ENCODE measurements around the gene HDAC7.
A peak's percentile ranks its signal among the peaks of the same experiment; 100 is the strongest.

The HDAC7 gene

DNA sequence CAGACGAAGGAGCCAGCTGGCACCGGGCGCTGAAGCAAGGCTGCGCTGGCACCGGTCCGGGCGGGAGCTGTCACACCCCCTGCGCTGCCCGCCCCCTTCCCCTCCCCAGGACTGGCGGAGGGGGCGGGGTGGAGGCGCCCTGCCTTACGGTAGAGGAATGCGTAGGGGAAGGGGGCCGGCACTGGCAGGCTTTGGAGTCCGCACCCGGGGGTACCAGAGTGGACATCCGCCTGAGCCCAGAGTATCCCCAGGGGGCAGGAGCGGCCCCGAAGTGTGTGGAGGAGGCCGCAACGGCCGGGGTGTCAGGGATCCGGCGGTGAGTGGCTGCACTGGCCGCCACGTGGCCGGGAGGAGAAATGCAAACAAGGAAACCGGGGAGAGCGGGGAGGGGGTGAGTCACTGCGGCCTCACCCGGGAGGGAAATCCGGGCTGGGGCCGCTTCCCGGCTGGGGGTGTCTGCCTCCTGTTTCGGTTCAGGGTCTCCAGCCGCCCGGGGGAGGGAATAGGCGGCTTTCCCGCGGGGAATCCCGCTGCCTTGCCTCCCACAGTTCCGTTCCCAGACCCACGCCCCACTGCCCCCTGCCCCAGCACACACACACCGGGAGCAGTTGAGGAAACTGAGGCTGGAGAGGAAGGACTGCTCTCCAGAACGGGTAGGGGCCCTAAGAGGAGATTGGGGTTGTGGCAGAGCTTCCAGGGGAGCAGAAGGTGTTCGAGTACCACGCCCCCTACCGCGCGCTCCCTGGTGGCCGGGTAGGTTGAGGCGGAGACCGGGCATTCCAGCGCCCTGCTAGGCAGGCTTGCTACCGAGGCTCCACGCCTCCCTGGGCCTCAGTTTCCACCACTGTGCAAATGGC is 60.6 kb downstream of the HDAC7 start, which contains the start of gene RAPGEF3:
Gene RAPGEF3 (minus strand): TSS at position 47 of the 857 bp plus-strand sequence. CDS start 324 bp downstream, outside the sequence.
- H3K4me3 ChIP-seq (replicated peaks; ENCODE audit: low read depth, low read length): peak within 1 kb of the TSS; percentile 58
- peak; percentile 79 for DNase-seq (ENCODE audit: low read depth)
- TF ChIP-seq, protein P1, sequence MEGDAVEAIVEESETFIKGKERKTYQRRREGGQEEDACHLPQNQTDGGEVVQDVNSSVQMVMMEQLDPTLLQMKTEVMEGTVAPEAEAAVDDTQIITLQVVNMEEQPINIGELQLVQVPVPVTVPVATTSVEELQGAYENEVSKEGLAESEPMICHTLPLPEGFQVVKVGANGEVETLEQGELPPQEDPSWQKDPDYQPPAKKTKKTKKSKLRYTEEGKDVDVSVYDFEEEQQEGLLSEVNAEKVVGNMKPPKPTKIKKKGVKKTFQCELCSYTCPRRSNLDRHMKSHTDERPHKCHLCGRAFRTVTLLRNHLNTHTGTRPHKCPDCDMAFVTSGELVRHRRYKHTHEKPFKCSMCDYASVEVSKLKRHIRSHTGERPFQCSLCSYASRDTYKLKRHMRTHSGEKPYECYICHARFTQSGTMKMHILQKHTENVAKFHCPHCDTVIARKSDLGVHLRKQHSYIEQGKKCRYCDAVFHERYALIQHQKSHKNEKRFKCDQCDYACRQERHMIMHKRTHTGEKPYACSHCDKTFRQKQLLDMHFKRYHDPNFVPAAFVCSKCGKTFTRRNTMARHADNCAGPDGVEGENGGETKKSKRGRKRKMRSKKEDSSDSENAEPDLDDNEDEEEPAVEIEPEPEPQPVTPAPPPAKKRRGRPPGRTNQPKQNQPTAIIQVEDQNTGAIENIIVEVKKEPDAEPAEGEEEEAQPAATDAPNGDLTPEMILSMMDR (IDR thresholded peaks at IDR 0.05; ENCODE audit: low read length, missing control alignments): peak; percentile 42

- TF ChIP-seq, protein P1 (IDR thresholded peaks at IDR 0.05; ENCODE audit: low read length, missing control alignments): no peak
- no peak for DNase-seq (ENCODE audit: low read depth)
- H3K4me3 ChIP-seq (replicated peaks; ENCODE audit: low read depth, low read length): peak overlapping the region; percentile 58
Observed at GRCh38 chr12:47758584-47758833, 61.2 kb downstream of the HDAC7 start.

DNA sequence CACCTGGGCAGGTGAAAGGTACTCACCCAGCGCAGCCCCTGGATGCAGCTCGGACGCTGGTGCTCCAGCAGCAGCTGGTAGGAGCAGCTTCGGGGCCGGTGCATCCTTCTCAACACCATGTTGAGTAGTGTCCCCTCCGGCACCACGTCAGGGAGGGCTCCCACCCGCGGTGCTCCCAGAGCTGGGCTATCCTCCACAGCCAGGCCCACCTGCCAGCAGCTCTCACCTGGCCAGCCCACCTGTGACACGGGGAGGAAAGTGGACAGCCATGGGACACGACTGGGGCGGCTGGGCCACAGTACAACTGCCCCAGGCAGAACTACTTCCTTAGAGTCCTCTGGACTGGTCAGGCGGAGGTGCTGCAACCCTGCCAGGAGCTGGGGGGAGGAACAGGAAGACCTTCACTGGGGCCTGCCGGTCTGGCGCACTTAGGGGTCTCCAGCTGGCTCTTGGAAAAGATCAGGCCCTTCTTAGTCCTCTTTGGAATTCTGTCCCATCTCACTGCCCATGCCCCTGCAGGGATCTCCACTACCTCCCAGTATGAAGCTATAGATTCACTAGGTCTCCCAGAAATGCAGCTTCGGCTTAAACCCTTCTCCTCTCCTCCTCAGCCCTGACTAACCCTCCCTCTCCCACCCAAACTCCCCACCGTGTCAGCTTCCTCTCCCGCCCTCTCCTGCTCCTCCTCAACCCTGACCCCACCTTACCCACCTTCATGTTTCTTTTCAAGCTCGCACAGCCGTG is 61.7 kb downstream of the HDAC7 start:
- H3K4me3 ChIP-seq (replicated peaks; ENCODE audit: low read depth, low read length): peak overlapping the region; percentile 58
- DNase-seq (ENCODE audit: low read depth): no peak
- TF ChIP-seq, protein P1 (IDR thresholded peaks at IDR 0.05; ENCODE audit: low read length, missing control alignments): no peak

DNA sequence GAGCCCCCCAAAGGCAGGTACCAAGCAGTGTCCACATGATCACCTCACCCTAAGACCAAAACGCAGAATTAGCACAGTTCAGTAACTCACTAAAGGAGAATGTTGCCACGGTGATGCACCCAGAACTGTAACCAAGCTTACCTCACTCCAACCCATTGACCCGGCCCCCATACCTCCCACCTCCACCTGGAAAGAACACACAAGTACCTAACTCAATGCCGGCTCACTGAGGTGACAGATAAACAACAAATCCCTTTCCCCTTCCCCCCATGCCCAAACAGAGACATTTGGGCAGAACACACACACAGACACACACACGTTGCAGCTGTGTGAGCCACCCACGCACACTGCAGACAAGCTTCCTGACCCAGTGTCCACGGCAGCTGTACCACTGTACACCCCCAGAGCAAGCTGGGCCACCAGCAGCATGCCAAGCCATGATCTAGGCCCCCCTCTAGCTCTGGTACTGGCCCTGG is 62.3 kb downstream of the HDAC7 start:
- TF ChIP-seq, protein P1 (IDR thresholded peaks at IDR 0.05; ENCODE audit: low read length, missing control alignments): no peak
- no peak for DNase-seq (ENCODE audit: low read depth)
- peak overlapping the region; percentile 58 for H3K4me3 ChIP-seq (replicated peaks; ENCODE audit: low read depth, low read length)

DNA sequence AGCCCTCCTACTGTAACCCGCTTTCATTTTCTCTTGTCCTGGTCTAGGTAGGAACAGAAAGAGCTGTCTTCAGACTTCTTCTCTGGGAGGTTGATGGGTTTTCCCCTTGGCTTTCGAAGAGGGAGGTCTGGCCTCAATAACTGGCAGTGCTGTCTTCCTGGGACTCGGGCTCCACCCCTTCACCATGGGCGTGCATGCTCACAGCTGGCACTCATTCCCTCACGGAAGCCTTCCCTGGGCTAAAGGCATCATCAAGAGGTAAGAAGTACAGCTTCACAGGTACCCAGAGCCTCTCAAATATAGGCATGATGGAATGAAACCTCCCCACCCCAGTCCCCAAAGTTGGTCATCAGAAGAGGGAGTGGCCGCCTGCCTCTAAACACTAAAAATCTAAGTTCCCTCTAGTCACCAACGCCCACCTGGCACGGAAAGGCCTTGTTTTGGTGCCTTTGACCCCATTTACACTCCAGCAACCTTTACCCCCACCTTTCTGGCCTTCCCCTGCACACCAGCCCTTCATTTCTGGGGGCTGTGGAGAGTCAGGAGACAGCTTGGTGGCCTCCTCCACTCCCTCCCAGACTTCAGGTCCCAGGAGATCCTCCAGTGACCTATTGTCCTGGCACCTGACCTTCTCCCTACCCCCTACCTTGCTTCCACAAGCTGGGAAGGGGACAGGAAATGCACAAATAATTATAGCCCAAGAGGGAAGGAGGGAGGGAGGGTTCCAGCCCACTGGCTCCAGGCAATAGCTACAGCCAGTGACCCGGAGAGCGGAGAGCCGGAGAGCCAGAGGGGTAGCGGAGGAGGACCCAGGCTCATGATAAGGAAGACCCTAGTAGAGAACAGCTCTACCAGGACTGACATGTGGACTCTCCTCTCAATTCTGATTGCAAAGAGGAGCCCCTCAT is 63.8 kb downstream of the HDAC7 start:
- TF ChIP-seq, protein P1 (IDR thresholded peaks at IDR 0.05; ENCODE audit: low read length, missing control alignments): no peak

GRCh38 chr12:47754881-47755280 is 64.8 kb downstream of the HDAC7 start:
- DNase-seq (ENCODE audit: low read depth): no peak
- H3K4me3 ChIP-seq (replicated peaks; ENCODE audit: low read depth, low read length): no peak overlapping the region
- TF ChIP-seq, protein P1 (IDR thresholded peaks at IDR 0.05; ENCODE audit: low read length, missing control alignments): no peak

More for the DNA sequence above, 63.8 kb downstream of the HDAC7 start:
- DNase-seq (ENCODE audit: low read depth): no peak
- H3K4me3 ChIP-seq (replicated peaks; ENCODE audit: low read depth, low read length): no peak overlapping the region

Measured in fibroblast of pulmonary artery (primary cell).